HG02642 (cell line): ENCODE measurements around the gene TMCO1.
"Not testable (repeated sequence)": the region's sequence is repeated elsewhere in the genome, so short reads cannot be mapped to it uniquely, and the experiment has no call there.

Experiments
- ATAC-seq: cut with Tn5 transposase; IDR thresholded peaks from one replicate; pipeline ENCODE4 v1.9.1; 2021; ENCODE audit warnings: mild to moderate bottlenecking; ENCODE audit not compliant: unreplicated experiment, poor library complexity

Gene TMCO1

DNA sequence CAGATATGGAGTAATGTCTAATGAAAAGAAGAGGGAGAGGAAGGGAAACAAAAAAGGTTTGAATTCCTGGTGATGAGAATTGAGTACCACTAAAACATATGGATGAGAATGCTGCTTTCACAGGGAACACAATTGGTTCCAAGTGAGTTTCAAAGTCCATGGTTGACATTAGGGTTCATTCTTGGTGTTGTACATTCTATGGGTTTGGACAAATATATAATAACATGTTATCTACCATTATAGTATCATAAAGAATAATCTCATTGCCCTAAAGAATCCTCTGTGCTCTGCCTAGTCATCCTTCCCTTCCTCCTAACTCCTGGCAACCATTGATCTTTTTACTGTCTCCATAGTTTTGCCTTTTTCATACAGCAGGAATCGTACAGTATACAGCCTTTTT, 20.1 kb downstream of the TMCO1 start:
- ATAC-seq, result no peak

DNA sequence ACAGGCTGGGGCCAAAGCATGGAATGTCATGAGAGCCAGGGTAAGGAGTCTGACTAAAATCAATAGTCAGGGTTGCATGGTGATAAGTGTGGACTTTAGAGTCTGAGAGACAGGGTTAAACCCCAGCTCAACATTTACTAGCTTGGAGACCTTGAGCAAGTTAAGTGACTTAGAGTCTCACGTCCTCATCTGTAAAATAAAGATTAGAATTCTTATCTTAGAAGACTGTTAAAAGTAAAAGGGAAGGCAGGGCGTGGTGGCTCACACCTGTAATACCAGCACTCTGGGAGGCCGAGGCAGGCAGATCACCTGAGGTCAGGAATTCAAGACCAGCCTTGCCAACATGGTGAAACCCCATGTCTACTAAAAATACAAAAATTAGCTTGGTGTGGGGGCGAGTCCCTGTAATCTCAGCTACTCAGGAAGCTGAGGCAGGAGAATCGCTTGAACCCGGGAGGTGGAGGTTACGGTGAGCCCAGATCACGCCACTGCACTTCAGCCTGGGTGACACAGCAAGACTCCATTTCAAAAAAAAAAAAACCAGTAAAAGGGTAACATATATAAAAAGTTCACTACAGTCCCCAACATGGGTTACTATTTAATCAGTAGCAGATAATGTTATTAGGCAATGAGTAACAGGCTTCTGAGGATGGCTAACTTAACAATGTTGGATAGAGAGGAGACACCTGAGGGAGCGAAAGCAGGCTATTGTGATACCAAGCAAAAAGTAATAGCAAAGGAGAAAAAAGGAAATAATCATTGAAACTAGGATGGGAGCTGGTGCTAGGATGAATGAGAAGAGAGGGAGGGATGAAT, 20.8 kb downstream of the TMCO1 start:
- no peak for ATAC-seq

DNA sequence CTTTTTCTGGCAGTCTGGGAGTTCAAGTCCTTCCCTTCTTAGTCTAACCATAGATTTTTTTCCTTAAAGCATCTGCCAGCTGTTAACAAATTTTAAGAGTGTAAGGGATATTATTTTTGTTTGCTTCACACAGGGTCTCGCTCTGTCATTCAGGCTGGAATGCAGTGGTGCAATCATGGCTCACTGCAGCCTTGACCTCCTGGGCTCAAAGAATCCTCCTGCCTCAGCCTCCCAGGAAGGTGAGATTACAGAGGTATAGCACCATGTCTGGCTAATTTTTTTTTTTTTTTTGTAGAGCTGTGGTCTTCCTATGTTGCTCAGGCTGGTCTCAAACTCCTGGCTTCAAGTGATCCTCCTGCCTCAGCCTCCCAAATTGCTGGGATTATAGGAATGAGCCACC, 23.8 kb downstream of the TMCO1 start:
- not testable (repeated sequence) for ATAC-seq

DNA sequence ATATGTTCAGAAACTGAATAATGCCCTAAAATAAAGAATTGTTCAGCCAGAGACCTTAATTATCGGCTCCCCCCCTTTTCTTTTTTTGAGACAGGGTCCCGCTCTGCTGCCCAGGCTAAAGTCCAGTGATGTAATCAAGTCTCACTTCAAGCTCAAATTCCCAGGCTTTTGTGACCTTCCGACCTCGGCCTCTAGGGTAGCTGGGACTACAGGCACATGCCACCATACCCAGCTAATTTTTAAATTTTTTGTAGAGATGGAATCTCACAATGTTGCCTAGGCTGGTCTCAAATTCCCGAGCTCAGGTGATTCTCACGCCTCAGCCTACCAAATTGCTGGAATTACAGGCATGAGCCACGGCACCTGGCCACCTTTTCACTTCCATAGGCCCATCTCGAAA, 26.5 kb downstream of the TMCO1 start:
- no peak for ATAC-seq

DNA sequence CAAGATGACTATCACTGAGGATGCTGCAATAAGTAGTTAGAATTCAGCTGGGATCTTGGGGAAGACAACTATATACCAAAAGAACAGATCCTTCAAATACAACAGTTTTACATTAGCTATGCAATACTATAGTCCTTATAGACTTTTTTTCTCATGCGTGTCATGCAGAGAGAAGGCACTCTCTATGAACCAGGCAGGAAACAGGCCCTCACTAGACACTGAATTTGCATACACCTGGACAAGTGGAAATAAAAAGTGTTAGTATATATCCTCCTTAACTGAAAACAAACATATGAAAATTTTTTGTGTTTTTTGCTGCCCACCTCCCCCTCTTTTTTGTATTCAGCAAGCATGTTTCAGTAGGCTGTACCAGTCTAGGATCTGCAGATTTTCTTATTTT, 29.9 kb downstream of the TMCO1 start:
- ATAC-seq, result peak; percentile 98

DNA sequence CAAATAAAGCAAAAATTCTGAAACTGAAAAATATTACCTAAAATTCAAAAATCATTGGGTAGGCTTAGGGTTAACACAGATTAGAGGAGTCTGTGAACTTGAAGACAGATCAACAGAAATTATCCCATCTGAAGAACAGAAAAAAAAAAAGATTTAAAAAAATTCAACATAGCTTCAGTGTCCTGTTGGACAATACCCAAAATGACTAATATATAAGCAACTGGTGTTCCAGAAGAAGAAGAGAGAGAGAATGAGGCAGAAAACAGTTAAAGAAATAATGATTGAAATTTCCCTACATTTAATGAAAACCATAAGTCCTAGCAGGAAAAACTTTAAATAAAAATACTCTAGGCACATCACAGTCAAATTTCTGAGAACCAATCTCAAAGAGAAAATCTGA, 31.5 kb downstream of the TMCO1 start:
- ATAC-seq, result no peak

DNA sequence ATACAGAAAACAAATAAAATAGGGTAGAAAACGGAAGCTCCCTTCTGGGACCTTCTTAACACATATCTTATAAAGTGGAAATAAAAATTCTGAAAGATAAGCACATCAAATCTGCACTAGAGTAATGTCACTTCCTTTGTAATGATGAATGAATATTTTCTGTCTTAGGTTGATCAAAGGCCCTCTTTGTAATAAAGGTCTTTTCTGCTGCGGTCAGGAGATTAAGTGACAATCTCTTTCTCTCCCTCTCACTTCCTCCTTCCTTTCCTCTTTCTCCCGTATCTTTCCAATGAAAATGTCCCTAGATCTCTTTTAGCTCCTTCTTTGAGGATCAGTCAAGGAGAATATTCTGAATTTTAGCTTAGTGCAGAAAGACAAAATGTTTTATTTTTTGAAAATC, 33.8 kb downstream of the TMCO1 start:
- no peak for ATAC-seq

DNA sequence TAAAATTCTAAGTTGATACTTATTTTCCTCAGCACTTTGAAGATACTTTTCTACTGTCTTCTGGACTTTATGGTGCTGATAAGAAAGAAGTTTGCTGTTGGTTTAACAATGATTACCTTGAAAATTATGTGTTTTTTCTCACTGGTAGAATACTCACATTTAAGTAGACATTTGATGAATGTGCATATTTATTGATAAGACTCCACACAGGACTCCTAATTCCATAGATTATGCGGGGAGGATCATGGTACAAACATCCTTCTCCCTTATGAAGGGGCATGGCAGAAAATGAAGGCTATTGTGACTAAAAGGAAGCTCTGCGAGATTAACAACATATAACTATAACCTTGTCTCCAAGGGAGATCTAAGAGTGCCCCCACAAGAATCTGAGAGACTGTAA, 41.8 kb downstream of the TMCO1 start:
- no peak for ATAC-seq

DNA sequence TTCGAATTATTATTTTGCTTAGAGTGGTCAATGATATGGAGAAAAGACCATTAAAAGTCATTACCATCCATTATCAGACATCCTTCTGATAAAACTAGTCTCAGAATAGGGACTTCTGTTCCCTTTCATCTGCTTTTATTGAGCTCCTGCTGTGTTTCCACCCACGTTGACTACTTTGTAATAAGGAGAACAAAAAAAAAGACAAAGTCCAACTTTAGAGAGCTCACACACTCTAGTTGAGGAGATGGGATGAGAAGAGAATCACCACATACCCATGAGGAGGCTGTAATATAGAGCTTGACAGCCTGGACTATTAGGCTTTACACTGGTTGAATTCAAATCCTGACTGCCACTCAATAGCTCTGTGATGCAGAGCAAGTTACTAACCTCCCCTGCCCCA, 42.5 kb downstream of the TMCO1 start:
- no peak for ATAC-seq

DNA sequence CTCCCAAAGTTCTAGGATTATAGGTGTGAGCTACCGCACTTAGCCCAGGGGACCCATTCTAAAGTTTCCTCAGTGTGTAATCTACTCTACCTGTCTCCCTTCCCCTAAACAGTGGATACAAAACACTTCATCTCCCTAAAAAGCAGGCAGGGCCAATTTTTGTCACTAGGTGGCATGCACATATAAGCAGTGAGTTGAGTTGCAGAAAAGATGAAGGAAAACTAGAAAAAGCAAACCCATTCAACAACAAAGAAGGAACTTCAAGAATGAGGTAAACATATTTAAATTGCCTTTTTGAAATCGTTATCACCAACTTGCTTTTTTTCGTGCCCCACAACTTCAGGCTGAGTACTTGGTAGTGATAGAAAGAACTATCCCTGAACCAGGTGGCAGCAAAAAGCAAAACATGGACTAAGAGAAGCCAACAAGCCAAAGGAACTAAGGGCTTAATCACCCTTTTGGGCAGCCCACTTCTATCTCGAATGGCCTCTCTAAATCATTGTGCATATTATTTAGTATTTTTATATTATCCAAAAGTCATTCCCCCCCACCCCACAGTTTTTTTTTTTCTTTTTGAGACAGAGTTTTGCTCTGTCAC, 50.7 kb downstream of the TMCO1 start:
- ATAC-seq, result no peak

DNA sequence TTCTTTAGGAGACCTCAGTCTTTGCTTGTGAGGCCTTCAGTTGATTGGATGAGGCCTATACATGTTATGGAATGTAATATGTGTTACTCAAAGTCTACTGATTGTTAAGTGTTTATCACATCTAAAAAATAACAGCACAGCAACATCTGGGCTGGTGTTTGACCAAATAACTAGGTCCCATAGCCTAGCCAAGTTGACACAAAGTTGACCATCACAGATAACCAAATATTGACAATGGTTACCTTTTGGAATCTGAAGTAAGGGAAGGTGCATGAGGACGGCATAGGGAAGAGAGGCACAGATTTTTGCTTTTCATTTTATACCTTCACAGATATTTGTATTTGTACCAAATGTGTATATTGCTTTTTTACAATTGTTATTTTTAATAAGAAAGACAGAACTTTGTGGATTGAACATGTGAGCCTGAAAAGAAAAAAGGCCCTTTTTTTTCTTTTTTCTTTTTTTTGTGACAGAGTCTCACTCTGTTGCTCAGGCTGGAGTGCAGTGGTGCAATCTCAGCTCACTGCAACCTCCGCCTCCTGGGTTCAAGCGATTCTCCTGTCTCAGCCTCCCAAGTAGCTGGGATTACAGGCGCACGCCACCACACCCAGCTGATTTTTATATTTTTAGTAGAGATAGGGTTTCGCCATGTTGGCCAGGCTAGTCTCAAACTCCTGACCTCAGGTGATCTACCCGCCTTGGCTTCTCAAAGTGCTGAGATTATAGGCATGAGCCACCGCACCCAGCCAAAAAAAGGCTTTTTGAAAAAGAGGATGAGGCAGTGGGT, 52.2 kb downstream of the TMCO1 start:
- ATAC-seq, result not testable (repeated sequence)

DNA sequence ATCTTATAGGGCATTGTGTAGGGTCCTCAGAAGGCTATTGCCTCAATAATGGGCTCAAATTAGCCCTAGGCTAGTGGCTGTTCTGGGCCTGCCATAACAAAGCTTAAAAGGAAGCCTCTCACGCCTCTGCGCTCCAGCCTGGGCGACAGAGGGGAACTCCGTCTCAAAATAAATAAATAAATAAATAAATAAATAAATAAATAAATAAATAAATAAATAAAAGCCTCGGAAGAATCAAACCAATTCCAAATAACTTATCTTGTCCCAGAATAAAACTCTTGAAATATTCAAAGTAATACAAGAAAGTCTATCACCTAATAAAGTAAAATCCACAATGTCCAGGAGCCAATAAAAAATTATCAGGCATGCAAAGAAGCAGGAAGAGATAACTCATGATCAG, 55.9 kb downstream of the TMCO1 start:
- ATAC-seq, result no peak

DNA sequence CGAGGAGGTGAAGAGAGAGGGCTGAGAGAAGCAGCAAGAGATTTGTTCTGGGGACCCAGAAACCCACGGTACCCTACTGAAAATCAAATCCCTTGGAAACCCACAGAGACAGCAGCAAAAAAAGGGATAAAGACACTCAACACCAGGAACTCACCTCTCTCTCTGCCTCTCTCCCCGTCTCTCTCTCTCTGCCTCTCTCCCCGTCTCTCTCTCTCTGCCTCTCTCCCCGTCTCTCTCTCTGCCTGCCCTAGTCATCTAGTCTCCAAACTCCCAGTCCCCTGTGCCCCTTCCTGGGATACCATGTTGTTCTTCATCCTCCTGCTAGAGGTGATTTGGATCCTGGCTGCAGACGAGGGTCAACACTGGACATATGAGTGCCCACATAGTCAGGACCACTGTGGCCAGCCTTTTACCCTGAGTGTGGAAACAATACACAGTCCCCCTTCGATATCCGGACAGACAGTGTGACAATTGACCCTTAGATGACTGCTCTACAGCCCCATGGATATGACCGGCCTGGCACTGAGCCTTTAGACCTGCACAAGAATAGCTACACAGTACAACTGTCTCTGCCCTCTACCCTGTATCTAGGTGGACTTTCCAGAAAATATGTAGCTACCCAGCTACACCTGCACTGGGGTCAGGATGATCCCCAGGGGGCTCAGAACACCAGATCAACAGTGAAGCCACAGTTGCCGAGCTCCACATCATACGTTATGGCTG, 60.5 kb downstream of the TMCO1 start:
- ATAC-seq, result no peak

DNA sequence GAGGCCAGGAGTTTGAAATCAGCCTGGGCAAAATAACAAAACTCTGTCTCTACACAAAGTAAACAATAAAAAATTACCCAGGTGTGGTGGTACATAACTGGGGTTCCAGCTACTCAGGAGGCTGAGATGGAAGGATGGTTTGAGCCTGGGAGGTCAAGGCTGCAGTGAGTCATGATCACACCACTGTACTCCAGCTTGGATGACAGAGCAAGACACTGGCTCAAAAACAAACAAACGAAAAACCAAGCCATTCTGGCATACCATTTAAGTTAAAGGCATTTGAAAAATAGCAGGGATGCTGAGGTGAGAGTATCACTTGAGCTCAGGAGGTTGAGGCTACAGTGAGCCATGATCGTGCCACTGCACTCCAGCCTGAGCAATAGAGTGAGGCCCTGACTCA, 65.0 kb downstream of the TMCO1 start:
- no peak for ATAC-seq

DNA sequence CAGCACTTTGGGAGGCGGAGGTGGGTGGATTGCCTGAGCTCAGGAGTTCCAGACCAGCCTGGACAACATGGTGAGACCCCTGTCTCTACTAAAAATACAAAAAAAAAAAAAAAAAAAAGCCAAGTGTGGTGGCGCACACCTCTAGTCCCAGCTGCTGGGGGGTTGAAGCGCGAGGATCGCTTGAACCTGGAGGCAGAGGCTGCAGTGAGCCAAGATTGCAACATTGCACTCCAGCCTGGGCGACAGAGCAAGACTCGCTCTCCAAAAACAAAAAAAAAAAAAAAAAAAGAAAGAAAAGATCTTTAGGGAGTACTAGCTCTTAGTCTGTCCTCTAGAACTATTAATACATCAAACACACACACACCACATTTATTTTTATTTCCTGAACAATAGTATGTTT, 66.7 kb downstream of the TMCO1 start:
- ATAC-seq, result not testable (repeated sequence)

DNA sequence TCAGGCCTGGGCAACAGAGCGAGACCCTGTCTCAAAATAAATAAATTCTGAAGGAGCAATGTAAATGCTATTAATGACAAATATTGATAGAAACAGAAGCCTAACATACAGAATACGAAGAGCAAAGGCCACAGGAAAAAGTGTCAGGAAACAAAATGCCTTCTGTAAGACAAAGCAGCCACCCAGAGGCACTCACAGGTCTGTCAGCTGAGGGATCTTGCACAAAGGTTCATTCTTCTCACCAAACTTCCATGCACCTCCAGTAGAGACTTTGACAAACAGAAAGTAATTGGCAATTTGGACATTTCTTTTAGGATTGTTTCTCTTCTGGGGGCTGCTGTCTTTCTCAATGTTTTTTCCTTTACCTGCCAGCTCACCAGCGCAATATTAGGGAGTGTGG, 69.1 kb downstream of the TMCO1 start:
- ATAC-seq, result no peak

DNA sequence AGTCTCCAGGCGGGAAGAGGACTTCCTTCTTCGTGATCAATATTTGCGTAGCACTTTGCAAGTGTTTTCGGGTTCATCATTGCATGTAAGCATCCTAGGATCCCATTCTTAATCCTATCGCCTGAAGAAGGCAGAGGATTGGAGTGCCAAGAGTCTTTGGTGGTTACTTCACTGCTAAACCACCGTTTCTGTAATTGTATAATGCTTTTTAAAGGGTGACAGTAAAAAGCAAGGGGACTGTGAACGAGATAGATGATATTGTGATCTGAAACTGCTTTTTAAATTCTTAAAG, 70.0 kb downstream of the TMCO1 start:
- ATAC-seq, result no peak

DNA sequence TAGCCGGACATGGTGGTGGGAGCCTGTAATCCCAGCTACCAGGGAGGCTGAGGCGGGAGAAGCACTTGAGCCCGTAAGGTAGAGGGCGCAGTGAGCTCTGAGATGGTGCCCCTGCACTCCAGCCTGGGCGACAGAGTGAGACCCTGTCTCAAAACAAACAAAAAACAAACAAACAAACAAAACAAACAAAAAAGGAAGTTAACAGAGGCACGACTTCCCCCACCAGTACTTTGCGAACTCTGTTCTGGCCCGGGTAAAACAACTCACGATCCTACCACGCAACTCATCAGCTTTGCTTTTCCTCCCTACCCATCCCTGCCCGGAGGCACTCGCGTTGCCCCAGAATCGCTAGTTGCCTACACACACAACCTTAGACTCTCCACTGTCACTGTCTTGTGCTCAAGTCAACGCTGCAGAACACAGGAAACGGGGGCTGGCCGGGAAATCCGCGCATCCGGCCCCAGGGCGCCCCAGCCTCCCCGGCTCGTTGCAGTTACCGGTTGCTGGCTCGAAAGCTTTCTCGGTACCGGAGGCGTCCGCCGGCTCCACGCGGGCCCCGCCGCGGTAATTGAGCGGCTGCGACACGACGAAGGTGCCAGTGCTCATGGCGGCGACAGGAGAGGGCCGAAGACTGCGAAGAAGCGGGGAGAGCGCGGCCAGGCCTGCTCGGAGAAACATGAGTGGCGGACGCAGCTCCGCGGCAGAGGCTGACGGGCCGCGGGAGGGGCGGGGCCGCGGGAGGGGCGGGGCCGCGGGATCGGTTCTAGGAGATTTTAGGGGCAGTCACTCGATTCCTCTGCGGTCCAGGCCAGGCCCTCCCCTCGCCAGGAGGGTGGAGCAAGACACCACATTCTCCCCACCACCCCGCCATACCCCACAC, 70.5 kb downstream of the TMCO1 start, which contains the start of gene ALDH9A1:
TSS of gene ALDH9A1 (minus strand) at position 682 of the 880 bp plus-strand sequence. CDS start at position 678, 4 bp downstream.
- ATAC-seq, result peak; percentile 93

DNA sequence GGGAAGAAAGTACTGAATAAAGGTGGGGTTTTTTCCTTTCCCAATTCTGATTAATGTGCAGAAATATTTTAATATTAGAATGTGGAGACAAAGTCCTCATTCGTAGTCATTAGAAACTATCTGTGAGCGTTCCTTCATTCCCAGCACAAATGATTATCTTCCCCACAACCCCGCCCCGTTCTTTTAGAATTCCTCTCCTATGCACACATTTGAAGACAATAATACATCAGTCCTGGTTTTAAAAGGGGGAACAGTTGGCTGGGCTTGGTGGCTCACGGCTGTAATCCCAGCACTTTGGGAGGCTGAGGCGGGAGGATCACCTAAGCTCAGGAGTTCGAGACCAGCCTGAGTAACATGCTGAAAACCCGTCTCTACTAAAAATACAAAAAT, 71.2 kb downstream of the TMCO1 start:
- no peak for ATAC-seq

DNA sequence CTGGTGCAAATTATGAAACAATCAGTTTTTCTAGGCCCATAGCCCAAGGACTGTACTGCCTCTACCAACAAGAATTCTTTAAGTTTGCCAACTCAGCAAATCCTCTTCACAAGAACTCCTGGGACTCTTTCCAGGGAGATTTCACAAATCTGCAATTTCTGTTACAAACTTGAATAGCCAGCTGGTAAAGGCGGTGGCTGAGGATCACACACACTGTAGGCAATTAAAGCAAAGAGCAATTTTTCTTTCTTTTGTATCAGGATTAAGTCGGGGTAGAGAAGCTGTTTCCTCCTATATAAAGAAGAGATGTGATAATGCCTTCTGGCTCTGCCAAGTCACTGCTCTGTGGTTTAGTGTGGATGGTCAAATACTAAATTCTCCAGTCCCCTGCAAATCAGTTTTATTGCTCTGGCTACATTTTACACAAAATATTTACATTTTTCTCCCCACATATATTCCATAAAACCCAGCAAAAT, 72.0 kb downstream of the TMCO1 start:
- ATAC-seq, result no peak
